Mesenchymal stem cell (in vitro differentiated cells and primary cell): ENCODE data around the gene ITIH3.

ENCODE experiments used
- DNase-seq: peaks from one replicate; pipeline ENCODE4 v3.0.0-alpha.2; 2013
- H2AFZ ChIP-seq: one replicate; pipeline ENCODE4 v1.6.1; 2013; ENCODE audit warnings: low read depth, mild to moderate bottlenecking, control low read depth, inconsistent platforms, low read length, moderate library complexity
- H2AK5ac ChIP-seq: 2 replicates; pipeline ENCODE4 v1.6.1; 2013; ENCODE audit warnings: low read length, moderate library complexity, mild to moderate bottlenecking, inconsistent platforms; ENCODE audit not compliant: severe bottlenecking
- H2BK120ac ChIP-seq: one replicate; pipeline ENCODE4 v1.6.1; 2013; ENCODE audit warnings: low read depth, mild to moderate bottlenecking, inconsistent platforms, low read length, moderate library complexity
- H2BK12ac ChIP-seq, 2 experiments: one replicate each; pipeline ENCODE4 v1.6.1; 2013; ENCODE audit warnings: inconsistent platforms in 2 of 2, low read length in 2 of 2, mild to moderate bottlenecking in 2 of 2, moderate library complexity in 2 of 2, control low read depth in 1 of 2
- H2BK15ac ChIP-seq: one replicate; pipeline ENCODE4 v1.6.1; 2013; ENCODE audit warnings: mild to moderate bottlenecking, low read depth, inconsistent platforms; ENCODE audit not compliant: poor library complexity, severe bottlenecking
- H2BK5ac ChIP-seq: 2 replicates; pipeline ENCODE4 v1.6.1; 2013; ENCODE audit warnings: low read depth, mild to moderate bottlenecking, low read length, control low read depth, inconsistent platforms; ENCODE audit not compliant: poor library complexity, severe bottlenecking
- H3K14ac ChIP-seq, 2 experiments: one replicate each; pipeline ENCODE4 v1.6.1; 2013; ENCODE audit warnings: inconsistent platforms in 2 of 2, low read length in 2 of 2, control low read depth in 1 of 2, mild to moderate bottlenecking in 1 of 2, moderate library complexity in 1 of 2
- H3K18ac ChIP-seq, 2 experiments: one replicate each; pipeline ENCODE4 v1.6.1; 2013; ENCODE audit warnings: inconsistent platforms in 2 of 2, low read length in 2 of 2, control low read depth in 1 of 2, low read depth in 1 of 2, mild to moderate bottlenecking in 1 of 2
- H3K23ac ChIP-seq, 2 experiments: one replicate each; pipeline ENCODE4 v1.6.1; 2013; ENCODE audit warnings: inconsistent platforms in 2 of 2, low read length in 2 of 2, mild to moderate bottlenecking in 2 of 2, moderate library complexity in 2 of 2, control low read depth in 1 of 2
- H3K27ac ChIP-seq: 2 replicates; pipeline ENCODE4 v1.5.1; 2013; ENCODE audit warnings: mild to moderate bottlenecking, moderate library complexity, low read length, control low read depth, inconsistent platforms; ENCODE audit not compliant: poor library complexity, severe bottlenecking
- H3K27me3 ChIP-seq, 2 experiments: 2 replicates each; pipeline versions ENCODE4 v1.6.1 to v1.7.0; 2013; ENCODE audit warnings: low read length in 2 of 2, mild to moderate bottlenecking in 2 of 2, moderate library complexity in 2 of 2, control low read depth in 1 of 2, inconsistent platforms in 1 of 2; ENCODE audit not compliant: control insufficient read depth in 1 of 2, insufficient read depth in 1 of 2
- H3K36me3 ChIP-seq, 2 experiments: 2 replicates each; pipeline versions ENCODE4 v1.6.1 to v1.7.0; 2013; ENCODE audit warnings: low read length in 2 of 2, control low read depth in 1 of 2, inconsistent platforms in 1 of 2, low read depth in 1 of 2, mild to moderate bottlenecking in 1 of 2; ENCODE audit not compliant: insufficient read depth in 2 of 2, control insufficient read depth in 1 of 2
- H3K4ac ChIP-seq, 2 experiments: one replicate each; pipeline ENCODE4 v1.6.1; 2013; ENCODE audit warnings: inconsistent platforms in 2 of 2, low read length in 2 of 2, mild to moderate bottlenecking in 2 of 2, moderate library complexity in 2 of 2, control low read depth in 1 of 2, low read depth in 1 of 2
- H3K4me1 ChIP-seq: 2 replicates; pipeline ENCODE4 v1.6.1; 2013; ENCODE audit warnings: low read depth, low read length, control low read depth; ENCODE audit not compliant: control insufficient read depth, insufficient read depth
- H3K4me2 ChIP-seq: 2 replicates; pipeline ENCODE4 v1.6.1; 2013; ENCODE audit warnings: low read length, mild to moderate bottlenecking, inconsistent platforms; ENCODE audit not compliant: poor library complexity, severe bottlenecking
- H3K4me3 ChIP-seq, 2 experiments: 2 replicates each; pipeline versions ENCODE4 v1.5.1 to v1.7.0; 2013; ENCODE audit warnings: low read length in 2 of 2, mild to moderate bottlenecking in 2 of 2, control low read depth in 1 of 2, low read depth in 1 of 2; ENCODE audit not compliant: insufficient read depth in 1 of 2
- H3K79me1 ChIP-seq: replicated peaks from 2 replicates; pipeline ENCODE4 v1.6.1; 2013; ENCODE audit warnings: mild to moderate bottlenecking, control low read depth, low read length, inconsistent platforms; ENCODE audit not compliant: poor library complexity, severe bottlenecking
- H3K9ac ChIP-seq: 2 replicates; pipeline ENCODE4 v1.7.0; 2013; ENCODE audit warnings: mild to moderate bottlenecking, low read length, moderate library complexity
- H3K9me3 ChIP-seq: 2 replicates; pipeline ENCODE4 v1.7.0; 2013; ENCODE audit warnings: mild to moderate bottlenecking, low read length; ENCODE audit not compliant: control insufficient read depth
- H4K8ac ChIP-seq: one replicate; pipeline ENCODE4 v1.6.1; 2013; ENCODE audit warnings: inconsistent platforms, mild to moderate bottlenecking, low read length, moderate library complexity
- H4K91ac ChIP-seq: one replicate; pipeline ENCODE4 v1.6.1; 2013; ENCODE audit warnings: mild to moderate bottlenecking, low read length, inconsistent platforms
- WGBS: methylation state at CpG from one replicate; pipeline ENCODE4 v1.1.7; 2013; ENCODE audit warnings: mixed read lengths; 5-methylcytosine and 5-hydroxymethylcytosine counted together

The ITIH3 gene

DNA sequence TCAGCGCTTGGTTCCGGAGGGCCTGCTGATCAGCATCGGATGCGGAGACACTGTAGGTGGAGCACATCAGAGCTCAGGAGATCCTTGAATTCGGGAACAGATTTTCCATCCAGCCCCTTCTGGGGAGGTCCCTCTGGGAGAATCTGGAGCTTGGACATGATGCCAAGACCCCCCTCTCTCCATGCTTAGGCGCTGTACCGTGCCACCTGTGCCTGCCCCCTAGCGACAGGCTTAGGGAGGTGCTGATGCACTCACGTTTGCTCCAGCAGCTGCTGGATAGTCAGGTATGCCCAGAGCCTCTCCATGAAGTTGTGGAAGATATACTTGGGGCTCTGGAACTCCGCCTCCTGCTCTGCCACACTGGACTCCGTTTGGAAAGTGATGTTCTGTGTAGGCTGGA, 26.1 kb downstream of the ITIH3 start:
- Histone ChIP-seq H2BK12ac (no peak overlapping the region), H2BK120ac (no peak overlapping the region), H2BK15ac (no peak overlapping the region), H3K27ac (no peak overlapping the region), H3K4ac (no peak overlapping the region), H3K4me1 (peaks cover 8% of the 10 kb centered on the region), H3K14ac (no peak overlapping the region), H4K8ac (no peak overlapping the region), H3K27me3 (peaks cover 0 to 4% of the 10 kb centered on the region in 2 experiments), H3K4me2 (no peak overlapping the region), H2BK5ac (no peak overlapping the region), H3K79me1 (no peaks in the 10 kb centered on the region), H2AK5ac (no peak overlapping the region), H3K9ac (no peak overlapping the region), H2AFZ (no peak overlapping the region), H3K4me3 (no peak overlapping the region), H3K9me3 (no peaks in the 10 kb centered on the region), H4K91ac (no peak overlapping the region), H3K23ac (no peak overlapping the region), H3K18ac (no peak overlapping the region), H3K36me3 (no peaks in the 10 kb centered on the region)
- peak; percentile 22 for DNase-seq
- WGBS: 46% methylated on average over 11 of the region's 11 CpGs

GRCh38 chr3:52822363-52822762, 27.8 kb downstream of the ITIH3 start:
- Histone ChIP-seq H3K18ac (no peak overlapping the region), H3K79me1 (no peaks in the 10 kb centered on the region), H2AK5ac (no peak overlapping the region), H4K8ac (no peak overlapping the region), H3K9ac (no peak overlapping the region), H2BK5ac (no peak overlapping the region), H4K91ac (no peak overlapping the region), H3K4me3 (no peak overlapping the region), H2BK12ac (no peak overlapping the region), H3K27me3 (peaks cover 0 to 8% of the 10 kb centered on the region in 2 experiments), H3K4me1 (peaks cover 16% of the 10 kb centered on the region), H3K36me3 (no peaks in the 10 kb centered on the region), H2BK15ac (no peak overlapping the region), H2AFZ (no peak overlapping the region), H3K9me3 (no peaks in the 10 kb centered on the region), H3K4me2 (no peak overlapping the region), H2BK120ac (no peak overlapping the region), H3K14ac (no peak overlapping the region), H3K27ac (no peak overlapping the region), H3K23ac (no peak overlapping the region), H3K4ac (no peak overlapping the region)
- no peak for DNase-seq
- 90% methylated on average over 5 of the region's 5 CpGs for WGBS

DNA sequence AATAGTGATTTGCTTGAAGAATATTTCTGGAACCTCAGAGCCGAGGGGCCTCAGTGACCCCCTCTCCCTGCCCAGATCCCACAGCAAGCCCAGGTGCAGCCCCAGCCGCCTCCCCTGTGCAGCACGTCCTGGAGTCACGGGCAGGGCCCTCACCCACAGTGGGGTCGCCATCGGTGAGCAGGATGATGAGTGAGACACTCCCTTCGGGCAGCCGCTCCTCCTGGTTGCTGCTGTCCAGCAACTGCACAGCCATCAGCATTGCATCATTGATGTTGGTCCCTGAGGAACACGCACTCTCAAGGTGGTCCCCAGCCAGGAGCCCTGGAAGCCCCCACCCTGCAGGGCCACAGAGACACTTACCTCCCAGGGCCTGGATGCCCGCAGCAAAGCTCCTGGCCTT, 29.4 kb downstream of the ITIH3 start:
- Histone ChIP-seq H3K14ac (no peak overlapping the region), H2AK5ac (no peak overlapping the region), H4K91ac (no peak overlapping the region), H3K4me2 (no peak overlapping the region), H3K4me1 (peaks cover 24% of the 10 kb centered on the region), H3K4ac (no peak overlapping the region), H3K27ac (no peak overlapping the region), H3K18ac (no peak overlapping the region), H4K8ac (no peak overlapping the region), H3K9me3 (no peaks in the 10 kb centered on the region), H3K23ac (no peak overlapping the region), H3K27me3 (peaks cover 0 to 9% of the 10 kb centered on the region in 2 experiments), H3K4me3 (no peak overlapping the region), H2AFZ (no peak overlapping the region), H3K79me1 (no peaks in the 10 kb centered on the region), H3K9ac (no peak overlapping the region), H2BK15ac (no peak overlapping the region), H3K36me3 (no peaks in the 10 kb centered on the region), H2BK5ac (no peak overlapping the region), H2BK12ac (no peak overlapping the region), H2BK120ac (no peak overlapping the region)
- no peak for DNase-seq
- 92% methylated on average over 10 of the region's 10 CpGs for WGBS

GRCh38 chr3:52827441-52827840, 32.8 kb downstream of the ITIH3 start:
- peaks cover 0 to 13% of the 10 kb centered on the region in 2 experiments for H3K27me3 ChIP-seq
- no peaks in the 10 kb centered on the region for H3K79me1 ChIP-seq
- no peak overlapping the region for H3K4ac ChIP-seq
- no peak overlapping the region for H2BK12ac ChIP-seq
- H3K36me3 ChIP-seq: no peaks in the 10 kb centered on the region
- no peak overlapping the region for H2BK5ac ChIP-seq
- DNase-seq: peak; percentile 43
- H3K23ac ChIP-seq: no peak overlapping the region
- WGBS: 65% methylated on average over 7 of the region's 9 CpGs
- no peak overlapping the region for H2BK120ac ChIP-seq
- no peak overlapping the region for H3K4me3 ChIP-seq
- H2BK15ac ChIP-seq: no peak overlapping the region
- H2AK5ac ChIP-seq: no peak overlapping the region
- no peak overlapping the region for H3K9ac ChIP-seq
- H4K91ac ChIP-seq: no peak overlapping the region
- H3K4me1 ChIP-seq: peaks cover 40% of the 10 kb centered on the region
- peak overlapping the region; percentile 34 for H3K4me2 ChIP-seq
- H3K27ac ChIP-seq: peak overlapping the region; percentile 48
- no peak overlapping the region for H4K8ac ChIP-seq
- no peak overlapping the region for H3K18ac ChIP-seq
- H3K14ac ChIP-seq: peak overlapping the region in 1 of 2 experiments; percentile 1
- H2AFZ ChIP-seq: no peak overlapping the region
- no peaks in the 10 kb centered on the region for H3K9me3 ChIP-seq
